ENCODE results near the gene IRF7.

Gene IRF7

DNA sequence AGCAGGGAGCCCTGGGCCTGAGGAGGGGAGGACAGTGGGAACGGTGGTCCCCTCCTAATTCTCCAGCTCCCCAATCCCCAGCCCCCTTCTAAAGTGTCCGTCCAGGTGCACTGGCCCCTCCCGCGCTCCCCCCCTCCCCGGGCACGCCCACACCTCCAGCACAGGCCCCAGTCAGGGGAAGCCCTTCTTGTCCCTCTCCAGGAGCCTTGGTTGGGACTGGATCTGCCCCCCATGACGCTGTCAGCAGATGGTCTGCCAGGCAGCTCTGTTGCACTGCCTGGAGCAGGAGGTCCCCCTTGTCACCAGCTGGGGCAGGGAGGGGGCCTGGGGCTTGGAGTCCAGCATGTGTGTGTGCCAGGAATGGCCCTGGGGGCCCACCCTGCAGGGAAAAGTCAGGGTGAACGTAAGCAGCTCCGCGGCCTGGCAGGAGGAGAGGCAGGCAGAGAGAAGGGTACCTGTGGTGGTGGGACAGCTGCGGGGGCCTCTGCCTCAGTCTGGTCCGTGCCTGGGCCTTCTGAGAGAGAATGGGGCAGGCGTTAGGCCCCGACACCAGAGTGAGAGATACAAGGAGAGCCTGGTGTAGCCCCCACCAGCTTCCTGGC lies 1.6 kb downstream of the IRF7 start:
- DNase-seq (ENCODE audit: low read depth in 1 of 2, low spot score in 1 of 2), result no peak
- TF ChIP-seq JUND (IDR thresholded peaks at IDR 0.05; ENCODE audit: low read depth), result no peak
- in situ Hi-C loops (cut with HindIII; ENCODE audit: low pct_unique_long_range_greater_than_20kb, low sequenced_read_pairs), result no loop called here

GRCh38 chr11:613369-613968 lies 2.3 kb downstream of the IRF7 start:
- in situ Hi-C loops (cut with HindIII; ENCODE audit: low pct_unique_long_range_greater_than_20kb, low sequenced_read_pairs), result no loop called here

DNA sequence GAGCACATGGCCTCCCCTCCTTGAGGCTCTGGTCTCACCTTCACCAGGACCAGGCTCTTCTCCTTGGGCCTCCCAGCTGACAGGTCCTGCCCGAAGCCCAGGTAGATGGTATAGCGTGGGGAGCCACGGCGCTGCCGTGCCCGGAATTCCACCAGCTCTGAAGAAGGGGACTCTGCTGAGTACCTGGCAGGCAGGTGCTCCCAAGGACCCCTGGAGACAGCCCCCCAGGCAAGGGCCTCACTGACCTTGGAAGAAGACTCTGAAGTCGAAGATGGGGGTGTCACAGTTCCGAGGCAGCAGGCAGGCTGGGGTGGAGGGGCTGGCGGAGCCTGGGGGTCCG lies 2.8 kb downstream of the IRF7 start:
- no peak for DNase-seq (ENCODE audit: low read depth in 1 of 2, low spot score in 1 of 2)
- in situ Hi-C loops (cut with HindIII; ENCODE audit: low pct_unique_long_range_greater_than_20kb, low sequenced_read_pairs), result no loop called here
- no peak for TF ChIP-seq JUND (IDR thresholded peaks at IDR 0.05; ENCODE audit: low read depth)

More at GRCh38 chr11:613369-613968, 2.3 kb downstream of the IRF7 start:
- TF ChIP-seq JUND (IDR thresholded peaks at IDR 0.05; ENCODE audit: low read depth), result no peak
- DNase-seq (ENCODE audit: low read depth in 1 of 2, low spot score in 1 of 2), result peak; percentile 55 to 76

- no peak for TF ChIP-seq JUND (IDR thresholded peaks at IDR 0.05; ENCODE audit: low read depth)
- in situ Hi-C loops (cut with HindIII; ENCODE audit: low pct_unique_long_range_greater_than_20kb, low sequenced_read_pairs), result no loop called here
- peak in 1 of 2 experiments; percentile 50 for DNase-seq (ENCODE audit: low read depth in 1 of 2, low spot score in 1 of 2)
Measured at GRCh38 chr11:612201-612960, 3.4 kb downstream of the IRF7 start.

- TF ChIP-seq JUND (IDR thresholded peaks at IDR 0.05; ENCODE audit: low read depth), result no peak
- in situ Hi-C loops (cut with HindIII; ENCODE audit: low pct_unique_long_range_greater_than_20kb, low sequenced_read_pairs), result no loop called here
- no peak for DNase-seq (ENCODE audit: low read depth in 1 of 2, low spot score in 1 of 2)
Measured at GRCh38 chr11:611001-611996, 4.5 kb downstream of the IRF7 start.

GRCh38 chr11:610146-610801 lies 5.5 kb downstream of the IRF7 start:
- in situ Hi-C loops (cut with HindIII; ENCODE audit: low pct_unique_long_range_greater_than_20kb, low sequenced_read_pairs), result no loop called here
- no peak for DNase-seq (ENCODE audit: low read depth in 1 of 2, low spot score in 1 of 2)
- no peak for TF ChIP-seq JUND (IDR thresholded peaks at IDR 0.05; ENCODE audit: low read depth)

GRCh38 chr11:609341-609811 lies 6.4 kb downstream of the IRF7 start:
- no peak for TF ChIP-seq JUND (IDR thresholded peaks at IDR 0.05; ENCODE audit: low read depth)

GRCh38 chr11:608791-609251 lies 6.9 kb downstream of the IRF7 start:
- in situ Hi-C loops (cut with HindIII; ENCODE audit: low pct_unique_long_range_greater_than_20kb, low sequenced_read_pairs), result no loop called here
- no peak for DNase-seq (ENCODE audit: low read depth in 1 of 2, low spot score in 1 of 2)
- no peak for TF ChIP-seq JUND (IDR thresholded peaks at IDR 0.05; ENCODE audit: low read depth)

More at GRCh38 chr11:609341-609811, 6.4 kb downstream of the IRF7 start:
- in situ Hi-C loops (cut with HindIII; ENCODE audit: low pct_unique_long_range_greater_than_20kb, low sequenced_read_pairs), result no loop called here
- DNase-seq (ENCODE audit: low read depth in 1 of 2, low spot score in 1 of 2), result no peak

DNA sequence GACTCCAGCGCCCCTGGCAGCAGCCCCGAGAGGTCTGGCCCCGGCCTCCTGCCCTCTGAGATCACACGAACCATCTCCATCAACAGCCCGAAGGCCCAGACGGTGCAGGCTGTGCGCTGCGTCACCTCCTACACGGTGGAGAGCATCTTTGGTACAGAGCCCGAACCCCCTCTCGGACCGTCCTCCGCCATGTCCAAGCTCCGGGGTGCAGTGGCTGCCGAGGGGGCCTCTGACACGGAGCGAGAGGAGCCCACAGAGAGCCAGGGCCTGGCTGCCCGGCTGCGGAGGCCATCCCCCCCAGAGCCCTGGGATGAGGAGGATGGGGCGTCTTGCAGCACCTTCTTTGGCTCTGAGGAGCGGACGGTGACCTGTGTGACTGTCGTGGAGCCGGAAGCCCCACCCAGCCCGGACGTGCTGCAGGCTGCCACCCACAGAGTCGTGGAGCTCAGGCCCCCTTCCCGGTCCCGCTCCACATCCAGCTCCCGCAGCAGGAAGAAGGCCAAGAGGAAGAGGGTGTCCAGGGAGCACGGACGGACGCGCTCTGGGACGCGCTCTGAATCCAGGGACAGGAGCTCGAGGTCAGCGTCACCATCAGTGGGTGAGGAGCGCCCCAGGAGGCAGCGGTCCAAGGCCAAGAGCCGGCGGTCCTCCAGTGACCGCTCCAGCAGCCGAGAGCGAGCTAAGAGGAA lies 7.6 kb downstream of the IRF7 start:
- TF ChIP-seq JUND (IDR thresholded peaks at IDR 0.05; ENCODE audit: low read depth), result no peak
- no peak for DNase-seq (ENCODE audit: low read depth in 1 of 2, low spot score in 1 of 2)
- in situ Hi-C loops (cut with HindIII; ENCODE audit: low pct_unique_long_range_greater_than_20kb, low sequenced_read_pairs), result no loop called here

- in situ Hi-C loops (cut with HindIII; ENCODE audit: low pct_unique_long_range_greater_than_20kb, low sequenced_read_pairs), result no loop called here
- TF ChIP-seq JUND (IDR thresholded peaks at IDR 0.05; ENCODE audit: low read depth), result no peak
Measured at GRCh38 chr11:607020-607780, 8.6 kb downstream of the IRF7 start.

DNA sequence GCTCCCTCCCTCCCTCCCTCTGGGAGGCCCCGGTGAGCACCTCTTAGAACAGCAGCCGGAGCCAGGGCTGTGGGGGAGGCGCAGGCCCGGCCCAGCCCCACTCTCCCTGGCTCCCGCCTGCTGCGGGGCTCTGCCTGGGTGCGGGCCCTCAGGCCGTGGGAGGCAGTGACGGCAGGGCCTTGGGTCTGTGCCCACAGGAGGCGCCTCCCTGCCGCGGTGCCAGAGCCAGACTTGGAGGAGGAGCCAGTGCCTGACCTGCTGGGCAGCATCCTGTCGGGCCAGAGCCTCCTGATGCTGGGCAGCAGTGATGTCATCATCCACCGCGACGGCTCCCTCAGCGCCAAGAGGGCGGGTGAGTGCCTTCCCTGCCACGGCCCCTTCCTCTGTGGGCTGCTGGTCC lies 9.5 kb downstream of the IRF7 start:
- peak; percentile 72 to 79 for DNase-seq (ENCODE audit: low read depth in 1 of 2, low spot score in 1 of 2)
- no peak for TF ChIP-seq JUND (IDR thresholded peaks at IDR 0.05; ENCODE audit: low read depth)
- in situ Hi-C loops (cut with HindIII; ENCODE audit: low pct_unique_long_range_greater_than_20kb, low sequenced_read_pairs), result no loop called here

More at GRCh38 chr11:607020-607780, 8.6 kb downstream of the IRF7 start:
- DNase-seq (ENCODE audit: low read depth in 1 of 2, low spot score in 1 of 2), result no peak
